ENCODE measurements around the gene KCNIP4.

GRCh38 chr4:21678711-21679110 is 269.9 kb downstream of the KCNIP4 start:
- TF ChIP-seq POLR2AphosphoS5 (IDR thresholded peaks at IDR 0.05; ENCODE audit: low read depth) (no peak), CTCF (IDR thresholded peaks at IDR 0.05; ENCODE audit: insufficient read depth, low read length) (no peak), REST (IDR thresholded peaks at IDR 0.05; ENCODE audit: insufficient replicate concordance, low read depth) (no peak), GABPA (IDR thresholded peaks at IDR 0.05; ENCODE audit: low read depth) (no peak)

Measured in HL-60 (cell line).